IMR-90 (cell line): ENCODE measurements around the gene GCN1. TPM values are rescaled to one million over a fixed set of nuclear protein-coding genes. Genes with fewer than 3 reads are reported as not detected.

ENCODE experiments used
- ATAC-seq: fragments of 200-7000 bp; cut with Tn5 transposase; 2 replicates; pipeline ENCODE4 v1.9.1; 2020; ENCODE audit warnings: low read depth, mild to moderate bottlenecking, moderate library complexity
- BruUV-seq: library from RNA; stranded (reverse); fragments of 400-500 nt; replicated peaks from 2 replicates; lab custom pipeline; 2021; lab: Mats Ljungman, UMichigan
- CTCF ChIA-PET: fragments of 300-600 bp; formaldehyde crosslinking; extraction: SDS; loops from one replicate; lab custom pipeline; 2021; ENCODE audit warnings: antibody characterized with exemption; lab: Yijun Ruan, JAX
- POLR2A ChIA-PET: fragments of 300-600 bp; sonication (Branson Sonifier 250); formaldehyde crosslinking; loops from one replicate; lab custom pipeline; 2022; ENCODE audit warnings: antibody characterized with exemption; ENCODE audit not compliant: unreplicated experiment; lab: Charles Lee
- DNase-seq: peaks from one replicate; pipeline ENCODE4 v3.0.0; 2013
- H2AFZ ChIP-seq: replicated peaks from 2 replicates; pipeline ENCODE3; 2013; ENCODE audit warnings: low read length, mild to moderate bottlenecking; ENCODE audit not compliant: poor library complexity
- H2AK5ac ChIP-seq: 2 replicates; pipeline ENCODE4 v1.6.1; 2013; ENCODE audit warnings: low read depth, low read length, inconsistent platforms
- H2AK9ac ChIP-seq: replicated peaks from 2 replicates; pipeline ENCODE3; 2013; ENCODE audit warnings: mild to moderate bottlenecking, low read depth, low read length, moderate library complexity; ENCODE audit not compliant: poor library complexity
- H2BK120ac ChIP-seq: 2 replicates; pipeline ENCODE4 v1.6.1; 2013; ENCODE audit warnings: low read depth, low read length, inconsistent platforms
- H2BK15ac ChIP-seq: 3 replicates; pipeline ENCODE4 v1.6.1; 2013; ENCODE audit warnings: low read depth, low read length, inconsistent platforms
- H2BK20ac ChIP-seq: 2 replicates; pipeline ENCODE4 v1.6.1; 2013; ENCODE audit warnings: low read depth, mild to moderate bottlenecking, inconsistent platforms, low read length, moderate library complexity
- H2BK5ac ChIP-seq: 2 replicates; pipeline ENCODE4 v1.6.1; 2013; ENCODE audit warnings: mild to moderate bottlenecking, low read depth, low read length, inconsistent platforms; ENCODE audit not compliant: poor library complexity, severe bottlenecking
- H3K14ac ChIP-seq: replicated peaks from 2 replicates; pipeline ENCODE4 v1.6.1; 2013; ENCODE audit warnings: low read depth, low read length, inconsistent platforms
- H3K18ac ChIP-seq: 2 replicates; pipeline ENCODE4 v1.6.1; 2013; ENCODE audit warnings: low read depth, low read length, control low read depth
- H3K23ac ChIP-seq: 2 replicates; pipeline ENCODE4 v1.6.1; 2013; ENCODE audit warnings: low read depth, low read length, inconsistent platforms
- H3K27ac ChIP-seq: 2 replicates; pipeline ENCODE4 v1.5.1; 2013; ENCODE audit warnings: mild to moderate bottlenecking, control low read depth, low read length; ENCODE audit not compliant: insufficient read depth
- H3K27me3 ChIP-seq: 2 replicates; pipeline ENCODE4 v1.6.1; 2013; ENCODE audit warnings: low read length; ENCODE audit not compliant: control insufficient read depth, insufficient read depth
- H3K36me3 ChIP-seq: 2 replicates; pipeline ENCODE4 v1.6.1; 2013; ENCODE audit warnings: low read length, mixed read lengths; ENCODE audit not compliant: control insufficient read depth, insufficient read depth
- H3K4ac ChIP-seq: 2 replicates; pipeline ENCODE4 v1.6.1; 2013; ENCODE audit warnings: low read depth, low read length, inconsistent platforms
- H3K4me1 ChIP-seq: 2 replicates; pipeline ENCODE4 v1.6.1; 2013; ENCODE audit warnings: low read length, mixed read lengths; ENCODE audit not compliant: control insufficient read depth, insufficient read depth
- H3K4me2 ChIP-seq: 2 replicates; pipeline ENCODE4 v1.6.1; 2013; ENCODE audit warnings: low read depth, mild to moderate bottlenecking, control low read depth, low read length, moderate library complexity
- H3K4me3 ChIP-seq: 2 replicates; pipeline ENCODE4 v1.5.1; 2013; ENCODE audit warnings: low read depth, mild to moderate bottlenecking, control low read depth, low read length, moderate library complexity; ENCODE audit not compliant: insufficient read depth
- H3K56ac ChIP-seq: 2 replicates; pipeline ENCODE4 v1.6.1; 2013; ENCODE audit warnings: low read length, inconsistent platforms; ENCODE audit not compliant: insufficient read depth; ENCODE audit errors: extremely low read depth
- H3K79me1 ChIP-seq, 2 experiments: 2 replicates each; pipeline ENCODE4 v1.6.1; 2013; ENCODE audit warnings: low read length in 2 of 2, inconsistent platforms in 1 of 2, low read depth in 1 of 2
- H3K9ac ChIP-seq: 2 replicates; pipeline ENCODE4 v1.6.1; 2013; ENCODE audit warnings: low read depth, low read length, control low read depth
- H3K9me1 ChIP-seq: 2 replicates; pipeline ENCODE4 v1.6.1; 2013; ENCODE audit warnings: low read length, inconsistent platforms; ENCODE audit not compliant: insufficient read depth
- H3K9me3 ChIP-seq: 2 replicates; pipeline ENCODE4 v1.6.1; 2013; ENCODE audit warnings: low read length; ENCODE audit not compliant: control insufficient read depth, insufficient read depth
- H4K20me1 ChIP-seq: 2 replicates; pipeline ENCODE4 v1.6.1; 2013; ENCODE audit warnings: low read length, inconsistent platforms; ENCODE audit not compliant: insufficient read depth
- H4K5ac ChIP-seq: 2 replicates; pipeline ENCODE4 v1.6.1; 2013; ENCODE audit warnings: mild to moderate bottlenecking, low read depth, low read length, control low read depth
- H4K8ac ChIP-seq, 2 experiments: 2 replicates each; pipeline ENCODE4 v1.6.1; 2013; ENCODE audit warnings: low read depth in 2 of 2, low read length in 2 of 2, control low read depth in 1 of 2, inconsistent platforms in 1 of 2
- H4K91ac ChIP-seq: 2 replicates; pipeline ENCODE4 v1.6.1; 2013; ENCODE audit warnings: low read depth, low read length, inconsistent platforms; ENCODE audit not compliant: insufficient read depth
- BHLHE40 ChIP-seq: fragments of 150-350 bp; IDR thresholded peaks from 2 replicates; pipeline ENCODE4 v1.6.1; 2016; ENCODE audit warnings: mild to moderate bottlenecking, low read depth, low read length
- CEBPB ChIP-seq: IDR thresholded peaks from 2 replicates; pipeline ENCODE4 v1.6.1; 2012; ENCODE audit warnings: low read depth, low read length, improper control_type of control experiment
- CHD1 ChIP-seq: IDR thresholded peaks from 2 replicates; pipeline ENCODE4 v1.6.1; 2012; ENCODE audit warnings: low read depth, low read length, improper control_type of control experiment
- CTCF ChIP-seq: conservative IDR thresholded peaks from 2 replicates; pipeline ENCODE4 v1.5.1; 2012; ENCODE audit warnings: mild to moderate bottlenecking, low read depth, low read length, improper control_type of control experiment
- FOS ChIP-seq: fragments of 150-350 bp; IDR thresholded peaks from 2 replicates; pipeline ENCODE4 v1.6.1; 2016; ENCODE audit warnings: low read depth, low read length
- MAFK ChIP-seq: IDR thresholded peaks from 2 replicates; pipeline ENCODE4 v1.6.1; 2012; ENCODE audit warnings: low read depth, low read length, improper control_type of control experiment
- MAZ ChIP-seq: IDR thresholded peaks from 2 replicates; pipeline ENCODE4 v1.6.1; 2012; ENCODE audit warnings: low read depth, mild to moderate bottlenecking, low read length, improper control_type of control experiment, moderate library complexity, borderline replicate concordance
- NFE2L2 ChIP-seq: fragments of 150-350 bp; IDR thresholded peaks from 2 replicates; pipeline ENCODE4 v1.6.1; 2016; ENCODE audit warnings: low read depth, mild to moderate bottlenecking, low read length
- POLR2A ChIP-seq: IDR thresholded peaks from 2 replicates; pipeline ENCODE4 v1.6.1; 2012; ENCODE audit warnings: mild to moderate bottlenecking, low read depth, low read length
- RAD21 ChIP-seq: IDR thresholded peaks from 2 replicates; pipeline ENCODE4 v1.6.1; 2012; ENCODE audit warnings: low read length, improper control_type of control experiment
- RCOR1 ChIP-seq: IDR thresholded peaks from 2 replicates; pipeline ENCODE4 v1.6.1; 2012; ENCODE audit warnings: mild to moderate bottlenecking, low read length, improper control_type of control experiment; ENCODE audit not compliant: insufficient replicate concordance
- SMC3 ChIP-seq: fragments of 150-350 bp; IDR thresholded peaks from 2 replicates; pipeline ENCODE4 v1.6.1; 2016; ENCODE audit warnings: low read depth, mild to moderate bottlenecking, antibody characterized with exemption, low read length, moderate library complexity
- USF2 ChIP-seq: fragments of 150-350 bp; IDR thresholded peaks from 2 replicates; pipeline ENCODE4 v1.6.1; 2017; ENCODE audit warnings: mild to moderate bottlenecking, antibody characterized with exemption, low read length, low read depth
- WGBS, 2 experiments: methylation state at CpG; one replicate each; pipeline versions ENCODE4 v1.1.5 to v1.1.7; 2013; ENCODE audit warnings: missing lambda C conversion rate in 2 of 2; ENCODE audit not compliant: insufficient read length in 1 of 2; ENCODE audit errors: extremely low coverage in 2 of 2; 5-methylcytosine and 5-hydroxymethylcytosine counted together
- dilution Hi-C: fragments of 300-500 bp; cut with HindIII; formaldehyde crosslinking; loops from one replicate; pipeline ENCODE4 v1.14.3; 2018; ENCODE audit warnings: low sequenced_read_pairs; ENCODE audit not compliant: unreplicated experiment
- in situ Hi-C: fragments of 300-500 bp; cut with MboI; formaldehyde crosslinking; loops from 3 replicates; pipeline ENCODE4 v1.14.3; 2019; ENCODE audit warnings: low sequenced_read_pairs, inconsistent platforms, mixed read lengths
- intact Hi-C: fragments of 100-400 bp; cut with micrococcal nuclease; formaldehyde crosslinking; loops from 2 replicates; pipeline ENCODE4 v1.10.0; 2022
- polyA plus RNA-seq, 3 experiments: library from polyadenylated mRNA; depleted of rRNA; stranded (reverse); fragments of >200 nt; gene quantifications; 2 replicates each; pipeline ENCODE4 v1.2.3, GENCODE V29; 2012; ENCODE audit warnings: low replicate concordance in 1 of 3
- total RNA-seq: library from RNA; depleted of rRNA; stranded (reverse); fragments of >200 nt; gene quantifications from 2 replicates; pipeline ENCODE4 v1.2.3, GENCODE V29; 2012

GCN1 gene
- total and polyA plus RNA-seq, 2 of the 4 experiments (the other 2 are of a cell fraction) = 57.8 to 77.6 TPM

- no CpG with 5 or more reads among the region's 9 CpGs for WGBS, 2 experiments
- ATAC-seq = peak; percentile 65
These were observed 35.9 kb upstream of the GCN1 start for GRCh38 chr12:120230326-120230973.

More at GRCh38 chr12:120230326-120230973, 35.9 kb upstream of the GCN1 start:
- peaks cover 27% of the 10 kb centered on the region for H3K9me1 ChIP-seq
- no peak overlapping the region for H3K4me3 ChIP-seq
- dilution Hi-C loops (no loop called here), in situ Hi-C loops (no loop called here), intact Hi-C loops (loop anchor here (2.0 kb wide), 1 partner anchor 26 kb away; no protein-coding TSS in a partner anchor)
- peak overlapping the region; percentile 76 for H3K9ac ChIP-seq
- H2BK15ac ChIP-seq = peak overlapping the region; percentile 99
- peak overlapping the region; percentile 93 for H3K27ac ChIP-seq
- H2AK5ac ChIP-seq = peak overlapping the region; percentile 100
- peak overlapping the region; percentile 100 for H4K91ac ChIP-seq
- peak overlapping the region; percentile 99 for H3K56ac ChIP-seq
- H3K23ac ChIP-seq = peak overlapping the region; percentile 100
- H3K79me1 ChIP-seq = peaks cover 5 to 77% of the 10 kb centered on the region in 2 experiments; a peak in 3 of 4 replicates
- H3K18ac ChIP-seq = peak overlapping the region; percentile 94
- H3K4me1 ChIP-seq = peaks cover 61% of the 10 kb centered on the region
- peak overlapping the region; percentile 98 for H2BK5ac ChIP-seq
- H3K36me3 ChIP-seq = peaks cover 5% of the 10 kb centered on the region
- no peaks in the 10 kb centered on the region for H3K27me3 ChIP-seq
- peak overlapping the region; percentile 96 to 97 for H4K8ac ChIP-seq
- peak overlapping the region; percentile 97 for H2AK9ac ChIP-seq
- H4K20me1 ChIP-seq = peaks cover 29% of the 10 kb centered on the region
- peak overlapping the region; percentile 99 for H2BK20ac ChIP-seq
- H3K14ac ChIP-seq = peak overlapping the region; percentile 100
- peak; percentile 98 for DNase-seq
- ChIA-PET POLR2A (interaction anchor here (1.0 to 4.3 kb wide), 6 partner anchors 17 to 62 kb away, joined by 5 to 39 read pairs (median 13); partner anchors contain the start of genes PXN, RNU4-1, RNU4-2 and RPLP0), CTCF (interaction anchor here (1.0 to 7.8 kb wide), 4 partner anchors 14 to 72 kb away, joined by 3 to 116 read pairs (median 4); partner anchors contain the start of genes PXN and SIRT4)
- no peaks in the 10 kb centered on the region for H3K9me3 ChIP-seq
- peak overlapping the region; percentile 95 for H4K5ac ChIP-seq
- BruUV-seq = no TSS peak
- TF ChIP-seq MAFK (no peak), POLR2A (peak; percentile 76), CEBPB (no peak), BHLHE40 (peak; percentile 84), CHD1 (no peak), MAZ (peak; percentile 57; the same call in 1 of the 2 replicates), RAD21 (no peak), USF2 (peak; percentile 59; the same call in 1 of the 2 replicates), SMC3 (no peak), NFE2L2 (peak; percentile 5; the same call in 1 of the 2 replicates), FOS (peak; percentile 76), CTCF (no peak), RCOR1 (no peak)
- peak overlapping the region; percentile 66 for H3K4me2 ChIP-seq
- peak overlapping the region; percentile 100 for H3K4ac ChIP-seq
- peak overlapping the region; percentile 100 for H2BK120ac ChIP-seq
- H2AFZ ChIP-seq = peak overlapping the region; percentile 47
